SK-N-SH (cell line): ENCODE measurements around the gene PELI2.

Source experiments
- CTCF ChIP-seq: fragments of 200-600 bp; sonication (generic); IDR thresholded peaks from 2 replicates; pipeline ENCODE4 v1.6.1; 2017; ENCODE audit warnings: antibody characterized with exemption, mild to moderate bottlenecking, moderate library complexity
- EP300 ChIP-seq, 2 experiments: IDR thresholded peaks; 2 replicates each; pipeline versions ENCODE4 v1.4.0 to v1.6.1; 2012; ENCODE audit warnings: borderline replicate concordance in 1 of 2, low read depth in 1 of 2, low read length in 1 of 2
- FOSL2 ChIP-seq: IDR thresholded peaks from 2 replicates; pipeline ENCODE4 v1.4.0; 2012; ENCODE audit warnings: low read depth, mild to moderate bottlenecking, moderate library complexity, borderline replicate concordance
- GABPA ChIP-seq: IDR thresholded peaks from 2 replicates; pipeline ENCODE4 v1.4.0; 2012; ENCODE audit warnings: low read depth, mild to moderate bottlenecking
- MXI1 ChIP-seq: IDR thresholded peaks from 2 replicates; pipeline ENCODE4 v1.6.1; 2012; ENCODE audit warnings: mild to moderate bottlenecking, low read depth, low read length, improper control_type of control experiment
- RAD21 ChIP-seq: IDR thresholded peaks from 2 replicates; pipeline ENCODE4 v1.6.1; 2012; ENCODE audit warnings: mild to moderate bottlenecking, low read length
- RFX5 ChIP-seq: IDR thresholded peaks from 2 replicates; pipeline ENCODE4 v1.6.1; 2012; ENCODE audit warnings: mild to moderate bottlenecking, improper control_type of control experiment, low read length
- SIN3A ChIP-seq: IDR thresholded peaks from 2 replicates; pipeline ENCODE4 v1.6.1; 2012; ENCODE audit warnings: low read depth, mild to moderate bottlenecking, low read length, moderate library complexity, borderline replicate concordance
- TAF1 ChIP-seq: IDR thresholded peaks from 2 replicates; pipeline ENCODE4 v1.6.1; 2012; ENCODE audit warnings: low read depth, mild to moderate bottlenecking, low read length, moderate library complexity, borderline replicate concordance
- YY1 ChIP-seq: IDR thresholded peaks from 2 replicates; pipeline ENCODE4 v1.4.0; 2012; ENCODE audit warnings: low read depth, mild to moderate bottlenecking
- TF ChIP-seq, protein P1 (sequence below): fragments of 150-350 bp; IDR thresholded peaks from 2 replicates; pipeline ENCODE4 v1.6.1; 2017; ENCODE audit warnings: antibody characterized with exemption, low read length, low read depth, borderline replicate concordance

GRCh38 chr14:56208520-56208919 is 90.3 kb downstream of the PELI2 start:
- TF ChIP-seq MXI1: no peak
- TF ChIP-seq CTCF: no peak
- no peak for TF ChIP-seq SIN3A
- TF ChIP-seq YY1: no peak
- TF ChIP-seq EP300 (IDR thresholded peaks at IDR 0.05; ENCODE audit: borderline replicate concordance in 1 of 2, low read depth in 1 of 2, low read length in 1 of 2): no peak
- TF ChIP-seq GABPA: no peak
- no peak for TF ChIP-seq RAD21
- TF ChIP-seq FOSL2: no peak
- TF ChIP-seq, protein P1, sequence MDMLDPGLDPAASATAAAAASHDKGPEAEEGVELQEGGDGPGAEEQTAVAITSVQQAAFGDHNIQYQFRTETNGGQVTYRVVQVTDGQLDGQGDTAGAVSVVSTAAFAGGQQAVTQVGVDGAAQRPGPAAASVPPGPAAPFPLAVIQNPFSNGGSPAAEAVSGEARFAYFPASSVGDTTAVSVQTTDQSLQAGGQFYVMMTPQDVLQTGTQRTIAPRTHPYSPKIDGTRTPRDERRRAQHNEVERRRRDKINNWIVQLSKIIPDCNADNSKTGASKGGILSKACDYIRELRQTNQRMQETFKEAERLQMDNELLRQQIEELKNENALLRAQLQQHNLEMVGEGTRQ: no peak
- TF ChIP-seq TAF1: no peak
- no peak for TF ChIP-seq RFX5
